Breast epithelium (tissue), 4 donors: ENCODE data around the gene REM2. TPM values are rescaled to one million over a fixed set of nuclear protein-coding genes. Genes with fewer than 3 reads are reported as not detected.

Source experiments
- DNase-seq, 2 donors: peaks; one replicate each; pipeline ENCODE4 v3.0.0-alpha.2; 2019; ENCODE audit warnings: low spot score in 2 of 2
- H3K27ac ChIP-seq, 2 donors: fragments of 200-600 bp; sonication (generic) in 1 of 2; one replicate each; pipeline ENCODE4 v1.5.1; 2016 to 2019; ENCODE audit warnings: mild to moderate bottlenecking in 1 of 2
- H3K27me3 ChIP-seq, 2 donors: fragments of 200-600 bp; sonication (generic) in 1 of 2; one replicate each; pipeline versions ENCODE4 v1.5.1 to v1.6.0; 2017 to 2019; ENCODE audit warnings: control low read depth in 1 of 2, mild to moderate bottlenecking in 1 of 2
- H3K36me3 ChIP-seq: fragments of 200-600 bp; one replicate; pipeline ENCODE4 v1.5.1; 2019
- H3K4me1 ChIP-seq, 2 donors: fragments of 200-600 bp; sonication (generic); one replicate each; pipeline ENCODE4 v1.5.1; 2016 to 2019; ENCODE audit warnings: control low read depth in 1 of 2
- H3K4me3 ChIP-seq, 3 donors: fragments of 200-600 bp; sonication (generic); 1 replicate in 2 of 3; 2 replicates in 1 of 3; pipeline ENCODE4 v1.5.1; 2016 to 2019; ENCODE audit warnings: mild to moderate bottlenecking in 3 of 3, moderate library complexity in 2 of 3
- H3K9me3 ChIP-seq, 2 donors: fragments of 200-600 bp; sonication (generic) in 1 of 2; one replicate each; pipeline ENCODE4 v1.5.1; 2016 to 2019; ENCODE audit warnings: control low read depth in 1 of 2
- POLR2A ChIP-seq: fragments of 450-650 bp; IDR thresholded peaks from one replicate; pipeline ENCODE4 v1.6.1; 2016; ENCODE audit warnings: antibody characterized with exemption, mild to moderate bottlenecking, moderate library complexity
- POLR2AphosphoS5 ChIP-seq, 3 donors: sonication (generic); formaldehyde crosslinking; IDR thresholded peaks; one replicate each; pipeline ENCODE4 v1.6.1; 2017; ENCODE audit warnings: antibody characterized with exemption in 3 of 3
- intact Hi-C: fragments of 100-400 bp; cut with DNase I; formaldehyde crosslinking; loops from one replicate; pipeline ENCODE4 v1.15.1; 2023; ENCODE audit warnings: low total_unique reads
- total RNA-seq, 3 donors: library from RNA; depleted of rRNA; stranded (reverse); fragments of >200 nt; gene quantifications; one replicate each; pipeline ENCODE4 v1.1.0, GENCODE V29; 2016
- TF ChIP-seq, protein P1 (sequence below), 3 donors: fragments of 450-650 bp; IDR thresholded peaks; one replicate each; pipeline ENCODE4 v1.5.1; 2016 to 2017; ENCODE audit warnings: antibody characterized with exemption in 3 of 3, mild to moderate bottlenecking in 3 of 3, moderate library complexity in 3 of 3

The REM2 gene
- total RNA-seq, 3 donors from 2014 or later = 0.96 to 1.3 (median 1.2) TPM

DNA sequence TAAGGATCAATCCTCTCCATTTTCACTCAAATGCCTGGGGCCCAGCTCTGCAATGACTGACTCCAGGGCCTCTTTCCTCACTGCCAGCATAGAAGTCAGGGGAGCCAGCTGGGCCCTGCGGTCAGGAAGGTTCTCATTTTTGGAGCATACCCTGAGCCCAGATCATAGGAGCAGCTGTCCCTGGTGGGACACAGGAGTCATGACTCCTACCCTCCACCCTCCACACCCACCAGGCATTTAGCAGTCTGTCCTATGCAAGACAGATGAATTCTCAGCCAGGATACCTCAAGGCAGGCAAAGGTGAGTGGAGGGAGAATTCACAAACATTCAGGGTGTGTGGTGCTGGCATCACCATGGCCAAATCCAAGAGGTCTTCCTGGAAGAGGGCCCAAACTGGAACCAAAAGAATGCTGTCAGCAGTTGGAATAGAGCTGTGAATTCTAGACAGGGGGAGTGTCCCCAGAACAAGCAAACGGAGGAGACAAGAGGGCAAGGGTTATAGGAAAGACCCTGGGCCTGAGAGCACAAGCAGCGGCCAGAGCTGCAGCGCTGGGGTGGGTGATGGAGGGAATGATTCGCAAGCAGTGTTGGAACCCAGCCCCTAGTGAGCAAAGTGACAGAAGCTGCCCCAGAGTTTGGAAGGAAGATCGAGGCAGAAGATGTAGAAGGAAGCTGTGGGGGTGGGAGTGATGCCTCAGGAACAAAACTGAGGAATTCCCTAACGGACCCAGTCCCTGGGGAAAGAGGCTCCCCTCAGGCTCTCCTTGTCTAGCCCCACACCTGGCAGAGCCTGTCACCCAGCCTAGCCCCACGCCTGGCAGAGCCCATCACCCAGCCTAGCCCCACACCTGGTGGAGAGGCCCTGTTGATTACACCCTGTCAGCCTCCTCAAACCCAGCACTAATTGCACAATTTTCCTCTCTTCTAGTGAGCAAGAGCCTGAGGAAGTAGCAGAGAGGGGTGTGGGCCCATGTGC, 4.5 kb upstream of the REM2 start:
- H3K4me3 ChIP-seq = no peak overlapping the region
- H3K27ac ChIP-seq = no peak overlapping the region
- H3K27me3 ChIP-seq = no peaks in the 10 kb centered on the region
- peaks cover 22% of the 10 kb centered on the region for H3K36me3 ChIP-seq
- H3K9me3 ChIP-seq = no peaks in the 10 kb centered on the region
- no peak for DNase-seq
- intact Hi-C loops = no loop called here
- TF ChIP-seq POLR2AphosphoS5 (IDR thresholded peaks at IDR 0.05) (no peak), POLR2A (no peak)
- TF ChIP-seq, protein P1, sequence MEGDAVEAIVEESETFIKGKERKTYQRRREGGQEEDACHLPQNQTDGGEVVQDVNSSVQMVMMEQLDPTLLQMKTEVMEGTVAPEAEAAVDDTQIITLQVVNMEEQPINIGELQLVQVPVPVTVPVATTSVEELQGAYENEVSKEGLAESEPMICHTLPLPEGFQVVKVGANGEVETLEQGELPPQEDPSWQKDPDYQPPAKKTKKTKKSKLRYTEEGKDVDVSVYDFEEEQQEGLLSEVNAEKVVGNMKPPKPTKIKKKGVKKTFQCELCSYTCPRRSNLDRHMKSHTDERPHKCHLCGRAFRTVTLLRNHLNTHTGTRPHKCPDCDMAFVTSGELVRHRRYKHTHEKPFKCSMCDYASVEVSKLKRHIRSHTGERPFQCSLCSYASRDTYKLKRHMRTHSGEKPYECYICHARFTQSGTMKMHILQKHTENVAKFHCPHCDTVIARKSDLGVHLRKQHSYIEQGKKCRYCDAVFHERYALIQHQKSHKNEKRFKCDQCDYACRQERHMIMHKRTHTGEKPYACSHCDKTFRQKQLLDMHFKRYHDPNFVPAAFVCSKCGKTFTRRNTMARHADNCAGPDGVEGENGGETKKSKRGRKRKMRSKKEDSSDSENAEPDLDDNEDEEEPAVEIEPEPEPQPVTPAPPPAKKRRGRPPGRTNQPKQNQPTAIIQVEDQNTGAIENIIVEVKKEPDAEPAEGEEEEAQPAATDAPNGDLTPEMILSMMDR (IDR thresholded peaks at IDR 0.05) = no peak
- peaks cover 0 to 8% of the 10 kb centered on the region in 2 donors for H3K4me1 ChIP-seq

DNA sequence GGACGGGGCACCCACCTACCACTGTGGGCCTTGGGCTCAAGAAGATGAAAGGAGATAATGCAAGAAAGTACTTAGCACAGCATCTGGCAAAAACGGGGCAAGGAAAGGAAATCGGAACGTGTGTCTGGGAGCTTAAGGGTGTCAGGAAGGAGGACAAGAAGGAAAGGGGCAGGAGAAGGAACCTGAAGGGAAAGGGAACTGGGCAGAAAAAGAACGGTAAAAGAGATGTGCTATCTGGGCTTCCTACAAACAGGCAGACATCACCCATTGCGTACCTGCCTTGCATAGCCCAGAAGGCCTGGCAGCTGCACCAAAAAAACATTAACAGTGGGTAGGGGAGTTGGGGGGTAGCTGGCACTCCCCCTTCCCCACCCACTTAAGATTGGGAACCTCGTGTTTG, 958 bp upstream of the REM2 start:
- Histone ChIP-seq H3K27ac (peak overlapping the region in 1 of 2 donors; percentile 14), H3K36me3 (peaks cover 3% of the 10 kb centered on the region), H3K4me1 (peaks cover 0 to 8% of the 10 kb centered on the region in 2 donors), H3K9me3 (no peaks in the 10 kb centered on the region), H3K27me3 (no peaks in the 10 kb centered on the region), H3K4me3 (no peak overlapping the region)
- no peak for TF ChIP-seq POLR2AphosphoS5 (IDR thresholded peaks at IDR 0.05)
- no peak for TF ChIP-seq POLR2A
- intact Hi-C loops = no loop called here
- DNase-seq = no peak

DNA sequence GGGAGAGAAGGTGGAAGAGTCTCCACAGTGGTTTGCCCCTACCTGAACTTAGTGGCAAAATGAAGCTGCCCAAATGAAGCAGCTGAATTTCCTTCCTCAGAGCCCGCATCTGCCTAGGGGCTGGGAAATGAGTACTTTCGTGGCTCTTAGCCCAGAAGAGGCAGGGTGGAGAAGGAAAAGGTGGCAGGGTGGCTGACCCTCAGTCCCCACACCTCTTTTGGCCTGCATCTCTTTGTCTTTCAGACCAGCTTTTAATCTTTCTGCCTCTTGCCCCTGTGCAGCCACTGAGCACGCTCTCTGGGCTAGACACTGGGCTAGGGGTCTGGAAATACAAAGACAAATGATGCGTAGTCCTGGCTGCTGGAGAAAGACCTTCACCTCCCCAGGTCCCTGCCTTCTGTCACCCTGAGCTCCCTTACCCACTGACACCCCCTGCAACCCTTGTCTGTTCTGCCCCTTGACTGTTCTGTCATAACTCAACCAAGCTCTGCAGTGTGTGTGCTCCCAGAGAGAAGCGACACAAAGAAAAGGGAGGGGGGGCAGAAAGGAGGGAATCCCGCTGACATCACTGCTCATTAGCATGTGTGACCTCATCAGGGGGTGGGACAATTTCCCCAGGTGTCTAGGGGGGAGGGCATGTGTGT, 371 bp upstream of the REM2 start:
- intact Hi-C loops = no loop called here
- no peaks in the 10 kb centered on the region for H3K9me3 ChIP-seq
- peak overlapping the region in 1 of 2 donors; percentile 14 for H3K27ac ChIP-seq
- peak overlapping the region in 2 of 3 donors; percentile 11 to 27 for H3K4me3 ChIP-seq
- TF ChIP-seq POLR2AphosphoS5 (IDR thresholded peaks at IDR 0.05) (no peak), POLR2A (no peak)
- TF ChIP-seq, protein P1 (IDR thresholded peaks at IDR 0.05) = no peak
- no peaks in the 10 kb centered on the region for H3K36me3 ChIP-seq
- H3K4me1 ChIP-seq = peaks cover 0 to 8% of the 10 kb centered on the region in 2 donors
- DNase-seq = peak in 1 of 2 donors; percentile 59
- H3K27me3 ChIP-seq = no peaks in the 10 kb centered on the region

DNA sequence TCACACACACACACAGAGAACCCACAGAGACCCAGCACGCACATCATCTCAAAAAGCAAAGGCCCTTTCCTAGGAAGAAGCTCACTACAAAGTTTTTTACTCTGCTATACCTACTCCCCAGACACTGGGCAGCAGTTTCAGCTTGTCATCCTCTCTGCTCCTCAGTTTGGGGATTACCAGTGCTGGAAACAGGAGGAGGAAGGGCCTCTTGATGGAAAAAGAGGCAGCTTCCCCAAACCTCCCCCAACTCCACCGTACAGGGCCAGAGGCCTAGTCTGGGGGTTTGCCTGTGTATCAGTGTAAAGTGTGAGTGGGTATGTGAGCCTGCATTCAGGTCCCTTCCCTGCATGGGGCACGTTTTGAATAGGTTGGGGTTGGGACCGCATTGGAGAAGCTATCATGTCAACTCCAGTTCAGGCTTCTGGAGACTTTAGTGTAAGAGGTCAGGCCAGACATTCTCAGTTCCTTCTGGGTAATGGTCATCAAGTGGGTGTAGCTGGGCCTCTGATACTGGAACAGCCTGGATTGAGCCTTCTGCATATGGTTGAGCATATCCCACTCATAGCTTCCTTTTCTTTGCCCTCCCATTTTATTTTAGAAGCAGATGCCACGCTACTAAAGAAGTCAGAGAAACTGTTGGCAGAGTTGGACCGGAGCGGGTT, 1.2 kb downstream of the REM2 start:
- intact Hi-C loops = no loop called here
- DNase-seq = no peak

DNA sequence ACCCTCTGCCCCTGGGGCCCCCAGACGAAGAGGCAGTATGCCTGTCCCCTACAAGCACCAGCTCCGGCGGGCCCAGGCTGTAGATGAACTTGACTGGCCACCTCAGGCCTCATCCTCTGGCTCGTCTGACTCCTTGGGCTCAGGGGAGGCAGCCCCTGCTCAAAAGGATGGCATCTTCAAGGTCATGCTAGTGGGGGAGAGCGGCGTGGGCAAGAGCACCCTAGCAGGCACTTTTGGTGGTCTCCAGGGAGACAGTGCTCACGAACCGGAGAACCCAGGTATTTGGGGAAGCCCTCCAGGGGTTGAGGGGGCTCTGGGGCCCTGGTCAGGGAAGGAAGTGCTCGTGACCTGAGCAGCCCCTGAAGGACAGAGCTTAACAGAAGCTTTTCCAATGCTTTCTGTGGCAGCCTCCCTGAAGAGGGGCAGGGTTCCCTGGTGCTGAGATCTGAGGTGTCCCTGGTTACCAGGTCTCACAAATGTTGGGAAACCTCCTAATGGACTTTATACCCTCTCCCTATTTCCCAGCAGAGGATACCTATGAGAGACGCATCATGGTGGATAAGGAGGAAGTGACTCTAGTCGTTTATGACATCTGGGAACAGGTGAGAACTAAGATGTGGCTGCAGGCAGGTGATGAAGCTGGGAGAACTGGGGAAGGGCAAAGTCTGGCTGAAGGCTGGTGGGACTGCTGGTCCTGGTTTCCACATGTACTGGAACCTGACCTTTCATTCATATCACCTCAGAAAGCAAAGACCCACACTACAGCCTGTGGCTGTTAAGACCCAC, 1.9 kb downstream of the REM2 start:
- intact Hi-C loops = no loop called here
- no peak for TF ChIP-seq POLR2AphosphoS5 (IDR thresholded peaks at IDR 0.05)
- TF ChIP-seq POLR2A = no peak
- TF ChIP-seq, protein P1 (IDR thresholded peaks at IDR 0.05) = no peak
- Histone ChIP-seq H3K4me3 (no peak overlapping the region), H3K27me3 (no peaks in the 10 kb centered on the region), H3K9me3 (no peaks in the 10 kb centered on the region), H3K36me3 (no peaks in the 10 kb centered on the region), H3K4me1 (peaks cover 0 to 14% of the 10 kb centered on the region in 2 donors), H3K27ac (no peak overlapping the region)
- DNase-seq = no peak

More for the DNA sequence above, 1.2 kb downstream of the REM2 start:
- Histone ChIP-seq H3K9me3 (no peaks in the 10 kb centered on the region), H3K36me3 (no peaks in the 10 kb centered on the region), H3K27me3 (no peaks in the 10 kb centered on the region), H3K27ac (no peak overlapping the region), H3K4me3 (no peak overlapping the region), H3K4me1 (peaks cover 0 to 14% of the 10 kb centered on the region in 2 donors)
- TF ChIP-seq POLR2A = no peak
- no peak for TF ChIP-seq POLR2AphosphoS5 (IDR thresholded peaks at IDR 0.05)
